ENCODE measurements around the gene SMU1. TPM values are rescaled to one million over a fixed set of nuclear protein-coding genes. Genes with fewer than 3 reads are reported as not detected.

Gene SMU1
- total RNA-seq, 4 donors from 2014 or later = 14.3 to 18.5 (median 16.7) TPM

DNA sequence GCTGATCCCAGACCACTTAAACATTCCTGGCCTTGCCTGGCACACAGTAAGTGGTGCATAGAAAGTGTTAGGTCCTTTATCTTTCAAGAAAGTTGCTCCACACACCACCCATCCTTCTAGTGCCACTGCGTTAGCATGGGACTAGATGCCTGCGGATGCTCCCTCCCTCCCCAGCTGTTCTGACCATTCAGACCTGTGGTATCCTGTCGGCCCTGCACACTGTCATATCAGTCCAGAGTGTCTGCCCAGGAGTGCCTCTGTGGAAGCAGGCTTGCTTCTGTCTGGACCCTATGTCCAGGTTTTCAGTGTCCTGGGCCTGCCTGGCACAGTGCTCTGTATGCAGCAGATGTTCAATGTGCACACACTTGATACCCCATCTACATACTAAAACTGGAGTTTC lies 38.3 kb upstream of the SMU1 start:
- H3K27me3 ChIP-seq = no peaks in the 10 kb centered on the region
- peaks cover 16% of the 10 kb centered on the region for H3K4me1 ChIP-seq
- TF ChIP-seq POLR2AphosphoS5 (IDR thresholded peaks at IDR 0.05) (no peak), EP300 (IDR thresholded peaks at IDR 0.05) (no peak), POLR2A (IDR thresholded peaks at IDR 0.05) (no peak)
- TF ChIP-seq, protein P1, sequence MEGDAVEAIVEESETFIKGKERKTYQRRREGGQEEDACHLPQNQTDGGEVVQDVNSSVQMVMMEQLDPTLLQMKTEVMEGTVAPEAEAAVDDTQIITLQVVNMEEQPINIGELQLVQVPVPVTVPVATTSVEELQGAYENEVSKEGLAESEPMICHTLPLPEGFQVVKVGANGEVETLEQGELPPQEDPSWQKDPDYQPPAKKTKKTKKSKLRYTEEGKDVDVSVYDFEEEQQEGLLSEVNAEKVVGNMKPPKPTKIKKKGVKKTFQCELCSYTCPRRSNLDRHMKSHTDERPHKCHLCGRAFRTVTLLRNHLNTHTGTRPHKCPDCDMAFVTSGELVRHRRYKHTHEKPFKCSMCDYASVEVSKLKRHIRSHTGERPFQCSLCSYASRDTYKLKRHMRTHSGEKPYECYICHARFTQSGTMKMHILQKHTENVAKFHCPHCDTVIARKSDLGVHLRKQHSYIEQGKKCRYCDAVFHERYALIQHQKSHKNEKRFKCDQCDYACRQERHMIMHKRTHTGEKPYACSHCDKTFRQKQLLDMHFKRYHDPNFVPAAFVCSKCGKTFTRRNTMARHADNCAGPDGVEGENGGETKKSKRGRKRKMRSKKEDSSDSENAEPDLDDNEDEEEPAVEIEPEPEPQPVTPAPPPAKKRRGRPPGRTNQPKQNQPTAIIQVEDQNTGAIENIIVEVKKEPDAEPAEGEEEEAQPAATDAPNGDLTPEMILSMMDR (IDR thresholded peaks at IDR 0.05) = no peak
- no peaks in the 10 kb centered on the region for H3K9me3 ChIP-seq
- H3K27ac ChIP-seq = no peak overlapping the region
- WGBS = 94% methylated on average over 3 of the region's 3 CpGs
- peaks cover 50% of the 10 kb centered on the region for H3K36me3 ChIP-seq
- H3K4me3 ChIP-seq = no peak overlapping the region
- DNase-seq (ENCODE audit: low spot score in 2 of 2) = no peak

DNA sequence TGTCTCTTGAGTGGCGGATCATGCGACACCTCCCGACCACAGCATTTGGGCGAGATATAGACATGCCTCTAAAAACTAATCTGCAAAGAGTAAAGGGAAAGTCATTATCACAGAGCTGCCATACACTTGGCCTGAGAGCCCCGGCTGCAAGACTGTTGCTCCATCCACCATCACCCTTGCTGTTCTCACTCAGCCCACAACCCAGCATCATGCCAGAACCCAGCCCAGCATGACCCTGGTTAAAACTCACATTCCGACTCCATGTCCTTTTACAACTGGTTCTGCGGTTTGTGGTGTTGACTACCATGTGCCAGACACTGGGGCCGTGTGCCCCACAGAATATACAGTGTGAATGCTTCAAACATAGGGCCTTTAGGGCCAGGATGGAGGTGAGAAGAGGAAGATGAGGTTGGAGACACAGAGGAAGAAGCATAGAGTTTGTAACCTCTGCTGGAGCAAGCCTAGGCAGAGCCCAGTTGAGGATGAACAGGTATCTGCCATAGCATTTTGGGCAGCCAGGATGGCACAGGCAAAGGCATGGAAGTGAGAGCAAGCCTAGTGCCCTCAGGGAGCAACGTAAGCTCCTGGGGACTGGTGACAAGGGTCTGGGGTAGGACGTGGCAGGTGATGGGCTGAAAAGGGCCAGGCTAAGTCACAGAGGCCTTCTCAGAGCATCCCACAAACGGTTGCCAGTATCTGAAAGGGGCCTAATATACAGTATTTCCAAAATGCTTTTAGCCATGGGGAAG lies 37.5 kb upstream of the SMU1 start:
- Histone ChIP-seq H3K36me3 (peaks cover 43% of the 10 kb centered on the region), H3K27me3 (no peaks in the 10 kb centered on the region), H3K27ac (no peak overlapping the region), H3K4me1 (peaks cover 16% of the 10 kb centered on the region), H3K9me3 (no peaks in the 10 kb centered on the region), H3K4me3 (no peak overlapping the region)
- 91% methylated on average over 11 of the region's 11 CpGs for WGBS
- TF ChIP-seq, protein P1 (IDR thresholded peaks at IDR 0.05) = no peak
- TF ChIP-seq POLR2A (IDR thresholded peaks at IDR 0.05) (no peak), POLR2AphosphoS5 (IDR thresholded peaks at IDR 0.05) (no peak)
- DNase-seq (ENCODE audit: low spot score in 2 of 2) = no peak

DNA sequence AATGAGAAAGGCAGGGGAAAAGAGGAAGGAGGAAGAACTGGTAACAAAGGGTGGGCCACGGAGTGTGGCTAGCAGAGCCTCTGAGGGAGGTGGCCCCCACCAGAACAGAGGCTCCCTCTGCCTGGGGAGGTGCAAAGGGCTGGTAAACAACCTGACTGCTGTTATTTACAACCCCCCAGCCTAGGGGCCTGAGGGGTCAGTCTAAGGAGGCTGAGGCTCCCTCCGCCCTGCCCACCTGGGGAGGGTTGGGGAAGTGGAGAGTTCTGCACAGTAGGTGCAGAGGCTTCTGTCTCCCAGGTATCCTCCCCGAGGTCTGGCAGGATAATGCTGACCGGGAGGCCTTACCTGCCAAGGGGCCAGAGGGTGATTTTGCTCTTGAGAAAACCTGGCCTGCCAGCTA lies 35.6 kb upstream of the SMU1 start:
- 81% methylated on average over 4 of the region's 4 CpGs for WGBS
- Histone ChIP-seq H3K27me3 (no peaks in the 10 kb centered on the region), H3K4me3 (no peak overlapping the region), H3K36me3 (peaks cover 41% of the 10 kb centered on the region), H3K27ac (no peak overlapping the region), H3K4me1 (peaks cover 17% of the 10 kb centered on the region), H3K9me3 (no peaks in the 10 kb centered on the region)
- DNase-seq (ENCODE audit: low spot score in 2 of 2) = no peak
- TF ChIP-seq EP300 (IDR thresholded peaks at IDR 0.05) (no peak), POLR2A (IDR thresholded peaks at IDR 0.05) (no peak), POLR2AphosphoS5 (IDR thresholded peaks at IDR 0.05) (no peak)
- TF ChIP-seq, protein P1 (IDR thresholded peaks at IDR 0.05) = no peak

DNA sequence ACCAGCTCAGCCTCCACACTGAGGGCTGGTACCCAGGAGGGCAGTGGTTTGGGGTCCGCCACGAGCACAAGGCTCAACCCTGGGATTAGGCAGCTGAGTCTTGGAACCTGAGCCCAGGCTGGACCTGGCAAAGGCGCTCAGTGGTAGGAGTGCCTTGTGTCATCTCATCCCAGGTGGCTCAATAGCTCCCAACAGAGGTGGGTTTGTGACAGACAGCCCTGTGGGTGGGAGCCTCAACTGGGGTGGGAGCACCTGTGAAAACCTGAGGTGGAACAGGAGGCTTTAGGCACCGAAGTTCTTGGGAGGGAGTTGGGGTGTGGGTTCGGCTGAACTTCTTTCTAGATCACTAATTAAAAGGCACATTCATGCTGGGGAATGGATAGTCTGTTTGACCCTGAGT lies 35.2 kb upstream of the SMU1 start:
- peaks cover 41% of the 10 kb centered on the region for H3K36me3 ChIP-seq

DNA sequence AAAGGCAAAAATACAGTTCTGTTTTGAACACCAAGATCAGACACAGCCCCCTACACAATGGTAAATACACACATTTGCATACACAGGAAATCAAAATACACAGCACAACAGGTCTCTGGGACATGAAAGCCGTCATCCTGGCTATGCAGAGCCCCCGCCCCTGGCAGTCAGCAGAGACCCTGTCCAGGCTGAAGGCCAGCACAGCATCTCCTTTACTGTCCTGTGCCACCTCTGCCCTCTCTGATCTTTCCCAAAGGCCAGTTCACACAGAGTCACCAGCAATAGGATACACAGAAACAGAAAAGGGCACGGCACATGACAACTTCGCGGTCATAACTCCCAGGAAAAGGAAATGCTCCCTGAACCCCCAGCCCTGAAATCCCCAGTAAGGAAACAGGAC lies 34.2 kb upstream of the SMU1 start:
- Histone ChIP-seq H3K27ac (no peak overlapping the region), H3K4me3 (no peak overlapping the region), H3K27me3 (no peaks in the 10 kb centered on the region), H3K36me3 (peaks cover 41% of the 10 kb centered on the region), H3K9me3 (no peaks in the 10 kb centered on the region), H3K4me1 (peaks cover 20% of the 10 kb centered on the region)
- DNase-seq (ENCODE audit: low spot score in 2 of 2) = no peak
- TF ChIP-seq, protein P1 (IDR thresholded peaks at IDR 0.05) = no peak
- WGBS = 97% methylated on average over 5 of the region's 5 CpGs

More for the DNA sequence above, 35.2 kb upstream of the SMU1 start:
- no peak overlapping the region for H3K27ac ChIP-seq
- DNase-seq (ENCODE audit: low spot score in 2 of 2) = no peak
- H3K4me3 ChIP-seq = no peak overlapping the region
- TF ChIP-seq POLR2A (IDR thresholded peaks at IDR 0.05) (no peak), EP300 (IDR thresholded peaks at IDR 0.05) (no peak), POLR2AphosphoS5 (IDR thresholded peaks at IDR 0.05) (no peak)
- TF ChIP-seq, protein P1 (IDR thresholded peaks at IDR 0.05) = no peak
- no peaks in the 10 kb centered on the region for H3K9me3 ChIP-seq
- no peaks in the 10 kb centered on the region for H3K27me3 ChIP-seq
- peaks cover 17% of the 10 kb centered on the region for H3K4me1 ChIP-seq
- 92% methylated on average over 5 of the region's 5 CpGs for WGBS
